ENCODE results near the gene RERG. TPM values are rescaled to one million over a fixed set of nuclear protein-coding genes. Genes with fewer than 3 reads are reported as not detected.

Gene RERG
- total and polyA plus RNA-seq, 2 of the 4 experiments (the other 2 are of a cell fraction) = not detected

GRCh38 chr12:15232959-15233358 lies 11.7 kb upstream of the RERG start:
- no peak overlapping the region for H3K27ac ChIP-seq (ENCODE audit: insufficient read depth, low read length)
- no peak overlapping the region for H4K5ac ChIP-seq (ENCODE audit: low read depth, low read length)
- H3K79me1 ChIP-seq (ENCODE audit: low read depth in 1 of 2, low read length in 2 of 2) = no peaks in the 10 kb centered on the region
- no peak overlapping the region for H2BK5ac ChIP-seq (ENCODE audit: low read depth, low read length, poor library complexity, severe bottlenecking)
- H3K4me3 ChIP-seq (ENCODE audit: insufficient read depth, low read depth, low read length) = no peak overlapping the region
- no peak overlapping the region for H3K14ac ChIP-seq (replicated peaks; ENCODE audit: low read depth, low read length)
- no peak overlapping the region for H2BK15ac ChIP-seq (ENCODE audit: low read depth, low read length)
- H3K4me2 ChIP-seq (ENCODE audit: low read depth, low read length) = no peak overlapping the region
- ATAC-seq (ENCODE audit: low read depth) = no peak
- DNase-seq = no peak
- no peaks in the 10 kb centered on the region for H4K20me1 ChIP-seq (ENCODE audit: insufficient read depth, low read length)
- CTCF ChIA-PET = interaction anchor here (1.0 kb wide), 1 partner anchor 21 kb away, joined by 3 read pairs; no protein-coding TSS in a partner anchor
- no peak overlapping the region for H3K9ac ChIP-seq (ENCODE audit: low read depth, low read length)
- no CpG with 5 or more reads among the region's 1 CpG for WGBS, 2 experiments (ENCODE audit: extremely low coverage in 2 of 2, insufficient read length in 1 of 2)
- intact Hi-C loops (cut with micrococcal nuclease) = no loop called here
- no peak overlapping the region for H2AK9ac ChIP-seq (replicated peaks; ENCODE audit: low read depth, low read length, poor library complexity)
- no peak overlapping the region for H4K91ac ChIP-seq (ENCODE audit: insufficient read depth, low read depth, low read length)
- TF ChIP-seq CHD1 (IDR thresholded peaks at IDR 0.05; ENCODE audit: low read depth, low read length) (no peak), USF2 (IDR thresholded peaks at IDR 0.05; ENCODE audit: low read depth, low read length) (no peak), RCOR1 (IDR thresholded peaks at IDR 0.05; ENCODE audit: insufficient replicate concordance, low read length) (no peak), RFX5 (IDR thresholded peaks at IDR 0.05; ENCODE audit: low read depth, low read length) (no peak), NFE2L2 (IDR thresholded peaks at IDR 0.05; ENCODE audit: low read depth, low read length) (no peak), FOS (IDR thresholded peaks at IDR 0.05; ENCODE audit: low read depth, low read length) (no peak), SMC3 (IDR thresholded peaks at IDR 0.05; ENCODE audit: low read depth, low read length) (no peak), RAD21 (IDR thresholded peaks at IDR 0.05; ENCODE audit: low read length) (no peak), POLR2A (IDR thresholded peaks at IDR 0.05; ENCODE audit: low read depth, low read length) (no peak), CEBPB (IDR thresholded peaks at IDR 0.05; ENCODE audit: low read depth, low read length) (no peak), BHLHE40 (IDR thresholded peaks at IDR 0.05; ENCODE audit: low read depth, low read length) (no peak), MXI1 (IDR thresholded peaks at IDR 0.05; ENCODE audit: borderline replicate concordance, low read depth, low read length) (no peak), MAZ (IDR thresholded peaks at IDR 0.05; ENCODE audit: borderline replicate concordance, low read depth, low read length) (no peak), CTCF (conservative IDR thresholded peaks at IDR 0.05; ENCODE audit: low read depth, low read length) (no peak)
- TF ChIP-seq, protein P1, sequence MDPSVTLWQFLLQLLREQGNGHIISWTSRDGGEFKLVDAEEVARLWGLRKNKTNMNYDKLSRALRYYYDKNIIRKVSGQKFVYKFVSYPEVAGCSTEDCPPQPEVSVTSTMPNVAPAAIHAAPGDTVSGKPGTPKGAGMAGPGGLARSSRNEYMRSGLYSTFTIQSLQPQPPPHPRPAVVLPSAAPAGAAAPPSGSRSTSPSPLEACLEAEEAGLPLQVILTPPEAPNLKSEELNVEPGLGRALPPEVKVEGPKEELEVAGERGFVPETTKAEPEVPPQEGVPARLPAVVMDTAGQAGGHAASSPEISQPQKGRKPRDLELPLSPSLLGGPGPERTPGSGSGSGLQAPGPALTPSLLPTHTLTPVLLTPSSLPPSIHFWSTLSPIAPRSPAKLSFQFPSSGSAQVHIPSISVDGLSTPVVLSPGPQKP (IDR thresholded peaks at IDR 0.05; ENCODE audit: borderline replicate concordance, low read depth, low read length) = no peak
- 0 out of 2 replicates have a peak, but pooled peaks cover 2% of the 10 kb centered on the region for H3K27me3 ChIP-seq (ENCODE audit: control insufficient read depth, insufficient read depth, low read length)
- H3K56ac ChIP-seq (ENCODE audit: extremely low read depth, insufficient read depth, low read length) = no peak overlapping the region
- POLR2A ChIA-PET (ENCODE audit: unreplicated experiment) = no interaction called here
- no peaks in the 10 kb centered on the region for H3K9me1 ChIP-seq (ENCODE audit: insufficient read depth, low read length)
- no peak overlapping the region for H2AFZ ChIP-seq (replicated peaks; ENCODE audit: low read length, poor library complexity)
- H2BK120ac ChIP-seq (ENCODE audit: low read depth, low read length) = no peak overlapping the region
- H3K4me1 ChIP-seq (ENCODE audit: control insufficient read depth, insufficient read depth, low read length) = no peaks in the 10 kb centered on the region
- no TSS peak for BruUV-seq (replicated peaks)
- no peak overlapping the region for H3K4ac ChIP-seq (ENCODE audit: low read depth, low read length)
- no peak overlapping the region for H2BK20ac ChIP-seq (ENCODE audit: low read depth, low read length)
- no peaks in the 10 kb centered on the region for H3K36me3 ChIP-seq (ENCODE audit: control insufficient read depth, insufficient read depth, low read length)
- dilution Hi-C loops (cut with HindIII; ENCODE audit: low sequenced_read_pairs, unreplicated experiment) = no loop called here
- H3K23ac ChIP-seq (ENCODE audit: low read depth, low read length) = no peak overlapping the region
- no peaks in the 10 kb centered on the region for H3K9me3 ChIP-seq (ENCODE audit: control insufficient read depth, insufficient read depth, low read length)
- in situ Hi-C loops (cut with MboI; ENCODE audit: low sequenced_read_pairs) = no loop called here
- H3K18ac ChIP-seq (ENCODE audit: low read depth, low read length) = no peak overlapping the region
- no peak overlapping the region for H2AK5ac ChIP-seq (ENCODE audit: low read depth, low read length)
- H4K8ac ChIP-seq (ENCODE audit: low read depth in 2 of 2, low read length in 2 of 2) = no peak overlapping the region

Measured in IMR-90 (cell line).